Activated naive CD4-positive, alpha-beta T cell treated with anti-CD3 and anti-CD28 coated beads, Interleukin-2, amount 10 ng/mL, durations not matched to agents 7 days and 5 days (primary cell): ENCODE measurements around the gene KDELR3.

Source experiments
- CTCF ChIA-PET: fragments of 350-600 bp; sonication (Branson Sonifier 250); formaldehyde crosslinking; loops from one replicate; lab custom pipeline; 2021; ENCODE audit warnings: antibody characterized with exemption; lab: Charles Lee
- DNase-seq: peaks from one replicate; pipeline ENCODE4 v3.0.0-alpha.2; 2020
- H3K27ac Mint-ChIP-seq: one replicate; pipeline ENCODE4 v1.8.0; 2021; ENCODE audit warnings: mild to moderate bottlenecking, moderate library complexity, mixed read lengths
- H3K27me3 Mint-ChIP-seq: one replicate; pipeline ENCODE4 v1.8.0; 2021; ENCODE audit warnings: mild to moderate bottlenecking, mixed read lengths
- H3K36me3 Mint-ChIP-seq: one replicate; pipeline ENCODE4 v1.8.0; 2021; ENCODE audit warnings: mixed read lengths
- H3K4me1 Mint-ChIP-seq: one replicate; pipeline ENCODE4 v1.8.0; 2021; ENCODE audit warnings: mixed read lengths
- H3K4me3 Mint-ChIP-seq: one replicate; pipeline ENCODE4 v1.8.0; 2021; ENCODE audit warnings: mild to moderate bottlenecking, moderate library complexity, mixed read lengths
- H3K9me3 Mint-ChIP-seq: one replicate; pipeline ENCODE4 v1.8.0; 2021; ENCODE audit warnings: mixed read lengths

Gene KDELR3

GRCh38 chr22:38519453-38520250 lies 51.8 kb downstream of the KDELR3 start:
- Mint-ChIP-seq H3K27me3 (no peaks in the 10 kb centered on the region), H3K36me3 (no peaks in the 10 kb centered on the region), H3K27ac (no peak overlapping the region), H3K9me3 (no peaks in the 10 kb centered on the region), H3K4me1 (peaks cover 4% of the 10 kb centered on the region), H3K4me3 (no peak overlapping the region)
- no peak for DNase-seq
- CTCF ChIA-PET = no interaction called here

- H3K27ac Mint-ChIP-seq = no peak overlapping the region
- DNase-seq = no peak
- no peaks in the 10 kb centered on the region for H3K27me3 Mint-ChIP-seq
- H3K4me1 Mint-ChIP-seq = peaks cover 4% of the 10 kb centered on the region
- no peaks in the 10 kb centered on the region for H3K9me3 Mint-ChIP-seq
- no peaks in the 10 kb centered on the region for H3K36me3 Mint-ChIP-seq
- CTCF ChIA-PET = interaction anchor here (1.0 to 1.2 kb wide), 2 partner anchors 15 to 159 kb away, joined by 3 read pairs; partner anchors contain the start of gene TOMM22
- no peak overlapping the region for H3K4me3 Mint-ChIP-seq
Measured at GRCh38 chr22:38523029-38523428, 55.1 kb downstream of the KDELR3 start.

GRCh38 chr22:38523479-38523878 lies 55.6 kb downstream of the KDELR3 start:
- H3K27ac Mint-ChIP-seq = no peak overlapping the region
- H3K4me1 Mint-ChIP-seq = peaks cover 4% of the 10 kb centered on the region
- H3K9me3 Mint-ChIP-seq = no peaks in the 10 kb centered on the region
- no peaks in the 10 kb centered on the region for H3K36me3 Mint-ChIP-seq
- CTCF ChIA-PET = interaction anchor here (1.0 to 1.2 kb wide), 2 partner anchors 15 to 158 kb away, joined by 3 read pairs; partner anchors contain the start of gene TOMM22
- DNase-seq = no peak
- H3K27me3 Mint-ChIP-seq = no peaks in the 10 kb centered on the region
- no peak overlapping the region for H3K4me3 Mint-ChIP-seq

- no peak overlapping the region for H3K4me3 Mint-ChIP-seq
- CTCF ChIA-PET = no interaction called here
- no peaks in the 10 kb centered on the region for H3K27me3 Mint-ChIP-seq
- peaks cover 4% of the 10 kb centered on the region for H3K4me1 Mint-ChIP-seq
- H3K36me3 Mint-ChIP-seq = no peaks in the 10 kb centered on the region
- H3K9me3 Mint-ChIP-seq = no peaks in the 10 kb centered on the region
- no peak overlapping the region for H3K27ac Mint-ChIP-seq
- no peak for DNase-seq
Measured at GRCh38 chr22:38524429-38524828, 56.5 kb downstream of the KDELR3 start.

GRCh38 chr22:38531251-38531938 lies 63.5 kb downstream of the KDELR3 start:
- no peaks in the 10 kb centered on the region for H3K27me3 Mint-ChIP-seq
- no peaks in the 10 kb centered on the region for H3K9me3 Mint-ChIP-seq
- H3K27ac Mint-ChIP-seq = peak overlapping the region; percentile 85
- peaks cover 1% of the 10 kb centered on the region for H3K36me3 Mint-ChIP-seq
- no peak for DNase-seq
- peaks cover 18% of the 10 kb centered on the region for H3K4me1 Mint-ChIP-seq
- H3K4me3 Mint-ChIP-seq = peak overlapping the region; percentile 17
- CTCF ChIA-PET = interaction anchor here (0.7 to 1.2 kb wide), 2 partner anchors 10 to 41 kb away, joined by 3 read pairs; no protein-coding TSS in a partner anchor
